Loucy (cell line): Measurements from ENCODE around the gene MAPK1.
"Not testable (repeated sequence)": the region's sequence is repeated elsewhere in the genome, so short reads cannot be mapped to it uniquely, and the experiment has no call there.

Experiments used
- H2AFZ ChIP-seq: fragments of 200-600 bp; sonication (generic); 2 replicates; pipeline ENCODE4 v1.6.0; 2016; ENCODE audit warnings: antibody characterized with exemption, mild to moderate bottlenecking, low read length, moderate library complexity
- H3F3A ChIP-seq: fragments of 200-600 bp; 2 replicates; pipeline ENCODE4 v1.6.0; 2016; ENCODE audit warnings: antibody characterized with exemption, low read depth, mild to moderate bottlenecking
- H3K27me3 ChIP-seq: fragments of 200-600 bp; sonication (generic); 2 replicates; pipeline ENCODE4 v1.6.1; 2014; ENCODE audit warnings: low read length, mild to moderate bottlenecking; ENCODE audit not compliant: insufficient read depth, poor library complexity, severe bottlenecking
- H3K36me3 ChIP-seq: fragments of 200-600 bp; sonication (generic); 2 replicates; pipeline ENCODE4 v1.6.1; 2016; ENCODE audit warnings: low read length; ENCODE audit not compliant: insufficient read depth
- H3K4me1 ChIP-seq: fragments of 200-600 bp; sonication (generic); 2 replicates; pipeline ENCODE4 v1.5.1; 2014; ENCODE audit warnings: low read length, mild to moderate bottlenecking; ENCODE audit not compliant: insufficient read depth, poor library complexity, severe bottlenecking
- H3K4me2 ChIP-seq: fragments of 200-600 bp; sonication (generic); 2 replicates; pipeline ENCODE4 v1.6.0; 2014; ENCODE audit warnings: antibody characterized with exemption, low read length, low read depth, mild to moderate bottlenecking; ENCODE audit not compliant: poor library complexity, severe bottlenecking
- H3K4me3 ChIP-seq: fragments of 200-600 bp; sonication (generic); 2 replicates; pipeline ENCODE4 v1.5.1; 2014; ENCODE audit warnings: low read length, mild to moderate bottlenecking, mixed read lengths; ENCODE audit not compliant: poor library complexity, severe bottlenecking
- H3K79me2 ChIP-seq: fragments of 200-600 bp; sonication (generic); 2 replicates; pipeline ENCODE4 v1.6.1; 2014; ENCODE audit warnings: low read length; ENCODE audit not compliant: insufficient read depth
- H3K9ac ChIP-seq: fragments of 200-600 bp; sonication (generic); 2 replicates; pipeline ENCODE4 v1.6.0; 2014; ENCODE audit warnings: mild to moderate bottlenecking, low read depth, low read length, moderate library complexity; ENCODE audit not compliant: poor library complexity, severe bottlenecking
- H3K9me2 ChIP-seq: fragments of 200-600 bp; sonication (generic); replicated peaks from 2 replicates; pipeline ENCODE4 v1.6.1; 2016; ENCODE audit warnings: low read depth, low read length, mixed read lengths
- H3K9me3 ChIP-seq: fragments of 200-600 bp; sonication (generic); 2 replicates; pipeline ENCODE4 v1.6.1; 2014; ENCODE audit warnings: mild to moderate bottlenecking, antibody characterized with exemption, low read length, low read depth; ENCODE audit not compliant: insufficient read depth
- H4K20me1 ChIP-seq: fragments of 200-600 bp; sonication (generic); 2 replicates; pipeline ENCODE4 v1.6.0; 2014; ENCODE audit warnings: antibody characterized with exemption, low read length, mild to moderate bottlenecking; ENCODE audit not compliant: insufficient read depth, poor library complexity, severe bottlenecking
- EZH2phosphoT487 ChIP-seq: fragments of 200-600 bp; IDR thresholded peaks from 2 replicates; pipeline ENCODE4 v1.6.1; 2018; ENCODE audit warnings: antibody characterized with exemption, mild to moderate bottlenecking, moderate library complexity, borderline replicate concordance
- TF ChIP-seq, protein P1 (sequence below): fragments of 200-600 bp; sonication (generic); conservative IDR thresholded peaks from 2 replicates; pipeline ENCODE4 v1.5.1; 2014; ENCODE audit warnings: mild to moderate bottlenecking, antibody characterized with exemption, low read length

MAPK1 gene

DNA sequence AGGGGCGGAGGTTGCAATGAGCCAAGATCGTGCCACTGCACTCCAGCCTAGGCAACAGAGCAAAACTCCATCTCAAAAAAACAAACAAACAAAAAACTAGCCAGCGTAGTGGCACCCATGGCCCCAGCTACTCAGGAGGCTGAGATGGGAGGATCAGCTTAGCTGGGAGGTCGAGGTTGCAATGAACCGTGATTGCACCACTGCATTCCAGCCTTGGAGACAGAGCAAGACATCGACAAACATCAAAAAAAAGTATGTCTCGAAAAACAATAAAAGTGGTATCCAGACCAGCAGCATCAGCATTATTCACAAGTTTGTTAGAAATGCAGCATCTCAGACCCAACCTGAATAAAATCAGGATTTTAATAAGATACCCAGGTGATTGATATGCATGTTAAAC is 6.2 kb upstream of the MAPK1 start:
- Histone ChIP-seq H3K9me2 (no peaks in the 10 kb centered on the region), H4K20me1 (no peaks in the 10 kb centered on the region), H3K4me2 (no peak overlapping the region), H3K9me3 (no peaks in the 10 kb centered on the region), H3K36me3 (no peaks in the 10 kb centered on the region), H3K79me2 (no peaks in the 10 kb centered on the region; the same call in 1 of the 2 replicates), H2AFZ (no peak overlapping the region), H3K27me3 (no peaks in the 10 kb centered on the region), H3K9ac (no peak overlapping the region), H3F3A (no peaks in the 10 kb centered on the region), H3K4me3 (no peak overlapping the region), H3K4me1 (peaks cover 6% of the 10 kb centered on the region)
- TF ChIP-seq, protein P1, sequence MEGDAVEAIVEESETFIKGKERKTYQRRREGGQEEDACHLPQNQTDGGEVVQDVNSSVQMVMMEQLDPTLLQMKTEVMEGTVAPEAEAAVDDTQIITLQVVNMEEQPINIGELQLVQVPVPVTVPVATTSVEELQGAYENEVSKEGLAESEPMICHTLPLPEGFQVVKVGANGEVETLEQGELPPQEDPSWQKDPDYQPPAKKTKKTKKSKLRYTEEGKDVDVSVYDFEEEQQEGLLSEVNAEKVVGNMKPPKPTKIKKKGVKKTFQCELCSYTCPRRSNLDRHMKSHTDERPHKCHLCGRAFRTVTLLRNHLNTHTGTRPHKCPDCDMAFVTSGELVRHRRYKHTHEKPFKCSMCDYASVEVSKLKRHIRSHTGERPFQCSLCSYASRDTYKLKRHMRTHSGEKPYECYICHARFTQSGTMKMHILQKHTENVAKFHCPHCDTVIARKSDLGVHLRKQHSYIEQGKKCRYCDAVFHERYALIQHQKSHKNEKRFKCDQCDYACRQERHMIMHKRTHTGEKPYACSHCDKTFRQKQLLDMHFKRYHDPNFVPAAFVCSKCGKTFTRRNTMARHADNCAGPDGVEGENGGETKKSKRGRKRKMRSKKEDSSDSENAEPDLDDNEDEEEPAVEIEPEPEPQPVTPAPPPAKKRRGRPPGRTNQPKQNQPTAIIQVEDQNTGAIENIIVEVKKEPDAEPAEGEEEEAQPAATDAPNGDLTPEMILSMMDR, result no peak
- no peak for TF ChIP-seq EZH2phosphoT487

DNA sequence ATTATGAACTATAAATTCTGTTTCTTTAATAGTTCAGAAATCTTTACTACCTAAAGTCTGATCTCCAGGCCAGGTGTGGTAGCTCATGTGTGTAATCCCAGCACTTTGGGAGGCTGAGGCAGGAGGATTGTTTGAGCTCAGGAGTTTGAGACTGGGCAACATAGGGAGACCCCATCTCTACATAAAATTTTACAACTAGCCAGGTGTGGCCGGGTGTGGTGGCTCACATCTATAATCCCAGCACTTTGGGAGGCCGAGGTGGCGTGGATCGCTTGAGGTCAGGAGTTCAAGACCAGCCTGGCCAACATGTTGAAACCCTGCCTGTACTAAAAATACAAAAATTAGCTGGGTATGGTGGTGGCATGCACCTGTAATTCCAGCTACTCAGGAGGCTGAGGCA is 5.3 kb upstream of the MAPK1 start:
- H3K9me3 ChIP-seq, H3K4me2 ChIP-seq, H3K36me3 ChIP-seq, H3K9me2 ChIP-seq, H2AFZ ChIP-seq, H3K4me3 ChIP-seq, H4K20me1 ChIP-seq, H3K79me2 ChIP-seq, H3K9ac ChIP-seq, H3F3A ChIP-seq, H3K27me3 ChIP-seq: not testable (repeated sequence)
- peaks cover 11% of the 10 kb centered on the region for H3K4me1 ChIP-seq

DNA sequence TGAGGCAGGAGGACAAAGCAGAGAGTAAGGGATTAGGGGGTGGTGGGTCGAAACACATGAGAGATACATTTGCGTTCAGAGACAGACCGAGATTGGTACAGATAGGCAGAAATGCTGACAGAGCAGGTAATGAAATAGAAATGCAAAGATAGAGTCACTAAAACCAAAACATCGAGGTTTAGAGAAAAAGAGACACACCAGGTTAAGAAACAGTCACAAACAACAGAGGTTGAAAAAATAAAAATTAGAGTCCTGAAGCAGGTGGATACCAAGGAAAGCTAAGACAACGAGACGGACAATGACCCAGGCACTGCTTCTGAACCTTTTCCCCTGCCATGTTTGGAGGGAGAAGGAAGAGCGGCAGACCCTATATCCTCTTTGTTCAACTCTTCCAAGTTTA is 1.2 kb upstream of the MAPK1 start:
- Histone ChIP-seq H3K9me2 (no peaks in the 10 kb centered on the region), H3K9me3 (no peaks in the 10 kb centered on the region), H3F3A (no peaks in the 10 kb centered on the region), H3K4me2 (peak overlapping the region; percentile 90), H3K4me3 (peak overlapping the region; percentile 86), H3K9ac (peak overlapping the region; percentile 78), H3K4me1 (peaks cover 27% of the 10 kb centered on the region), H3K36me3 (no peaks in the 10 kb centered on the region; the same call in 1 of the 2 replicates), H3K79me2 (peaks cover 43% of the 10 kb centered on the region), H3K27me3 (peaks cover 4% of the 10 kb centered on the region), H4K20me1 (peaks cover 33% of the 10 kb centered on the region), H2AFZ (no peak overlapping the region)
- TF ChIP-seq EZH2phosphoT487, result no peak
- TF ChIP-seq, protein P1, result no peak

DNA sequence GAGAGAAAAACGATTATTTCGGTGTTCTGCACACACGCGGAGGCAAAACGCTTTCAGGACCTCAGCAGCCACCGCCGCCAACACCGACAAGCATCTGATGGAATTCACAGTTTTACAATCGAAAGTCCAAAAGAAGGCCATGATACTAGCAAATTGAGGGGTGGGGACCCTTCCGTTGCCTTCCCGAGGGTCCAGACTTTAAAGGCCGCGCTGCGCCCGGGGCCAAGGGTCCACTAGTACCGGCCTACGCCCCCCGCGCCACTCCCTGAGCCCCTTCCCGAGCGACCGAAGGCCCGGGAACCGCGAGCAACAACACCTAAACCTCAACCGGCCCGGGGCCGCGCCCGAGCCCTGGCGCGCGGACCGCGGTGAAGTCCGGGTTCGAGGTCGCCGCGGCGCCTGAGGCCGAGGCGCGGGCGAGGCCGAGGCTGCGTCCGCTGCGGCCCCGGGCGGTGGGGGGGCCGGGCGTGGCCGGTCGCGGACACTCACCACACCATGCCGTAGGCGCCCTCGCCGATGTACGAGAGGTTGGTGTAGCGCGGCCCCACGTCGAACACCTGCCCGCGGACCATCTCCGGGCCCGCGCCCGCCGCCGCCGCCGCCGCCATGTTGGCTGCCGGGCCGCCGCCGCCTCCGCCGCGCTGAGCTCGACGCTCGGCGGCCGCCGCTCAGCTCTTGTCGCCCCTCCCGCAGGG is 465 bp downstream of the MAPK1 start:
- Histone ChIP-seq H3F3A (no peaks in the 10 kb centered on the region), H3K27me3 (peaks cover 4% of the 10 kb centered on the region), H3K36me3 (no peaks in the 10 kb centered on the region; the same call in 1 of the 2 replicates), H3K79me2 (peaks cover 58% of the 10 kb centered on the region), H3K9me3 (no peaks in the 10 kb centered on the region), H3K4me2 (peak overlapping the region; percentile 84), H3K4me3 (peak overlapping the region; percentile 86), H3K9ac (peak overlapping the region; percentile 97), H2AFZ (peak overlapping the region; percentile 99), H3K9me2 (no peaks in the 10 kb centered on the region), H3K4me1 (peaks cover 40% of the 10 kb centered on the region), H4K20me1 (peaks cover 47% of the 10 kb centered on the region)
- no peak for TF ChIP-seq EZH2phosphoT487
- TF ChIP-seq, protein P1, result no peak
